IPS-15b (cell line): Measurements from ENCODE around the gene LRRC1.
"Not testable (repeated sequence)": the region's sequence is repeated elsewhere in the genome, so short reads cannot be mapped to it uniquely, and the experiment has no call there.

Experiments
- H3K27me3 ChIP-seq: one replicate; pipeline ENCODE4 v1.6.1; 2013; ENCODE audit warnings: low read length; ENCODE audit not compliant: control insufficient read depth, insufficient read depth
- H3K36me3 ChIP-seq: one replicate; pipeline ENCODE4 v1.6.1; 2013; ENCODE audit warnings: low read length; ENCODE audit not compliant: control insufficient read depth, insufficient read depth
- H3K4me1 ChIP-seq: one replicate; pipeline ENCODE4 v1.6.1; 2013; ENCODE audit warnings: mild to moderate bottlenecking, low read length; ENCODE audit not compliant: control insufficient read depth, insufficient read depth
- H3K4me3 ChIP-seq: one replicate; pipeline ENCODE4 v1.5.1; 2013; ENCODE audit warnings: low read depth, low read length
- H3K9ac ChIP-seq: one replicate; pipeline ENCODE4 v1.6.1; 2013; ENCODE audit warnings: low read depth, mild to moderate bottlenecking, low read length
- H3K9me3 ChIP-seq: one replicate; pipeline ENCODE4 v1.6.1; 2013; ENCODE audit warnings: mild to moderate bottlenecking, low read length; ENCODE audit not compliant: control insufficient read depth, insufficient read depth

The LRRC1 gene

DNA sequence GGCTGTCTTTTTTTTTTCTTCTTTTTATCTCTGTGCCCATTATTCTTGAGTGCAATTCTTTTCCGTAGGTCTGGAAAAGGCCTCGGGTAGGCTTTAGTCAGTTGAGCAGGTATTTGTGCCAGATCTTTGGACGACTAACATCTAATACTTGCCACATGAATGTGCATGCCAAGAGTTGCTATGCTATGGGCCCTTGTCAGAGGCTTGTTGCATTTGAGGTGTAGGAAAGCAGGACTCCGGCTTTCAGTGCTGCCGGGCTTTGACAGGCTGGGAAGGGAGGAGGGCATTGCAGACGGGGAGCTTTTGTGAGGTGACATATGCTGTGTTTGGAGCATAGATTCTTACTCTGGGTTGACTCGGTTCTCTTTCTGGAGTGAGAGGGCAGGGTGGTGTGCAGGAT, 10.2 kb downstream of the LRRC1 start:
- H3K36me3 ChIP-seq, result no peaks in the 10 kb centered on the region
- H3K9ac ChIP-seq, result no peak overlapping the region
- no peaks in the 10 kb centered on the region for H3K9me3 ChIP-seq
- peaks cover 6% of the 10 kb centered on the region for H3K4me1 ChIP-seq
- no peaks in the 10 kb centered on the region for H3K27me3 ChIP-seq
- no peak overlapping the region for H3K4me3 ChIP-seq

DNA sequence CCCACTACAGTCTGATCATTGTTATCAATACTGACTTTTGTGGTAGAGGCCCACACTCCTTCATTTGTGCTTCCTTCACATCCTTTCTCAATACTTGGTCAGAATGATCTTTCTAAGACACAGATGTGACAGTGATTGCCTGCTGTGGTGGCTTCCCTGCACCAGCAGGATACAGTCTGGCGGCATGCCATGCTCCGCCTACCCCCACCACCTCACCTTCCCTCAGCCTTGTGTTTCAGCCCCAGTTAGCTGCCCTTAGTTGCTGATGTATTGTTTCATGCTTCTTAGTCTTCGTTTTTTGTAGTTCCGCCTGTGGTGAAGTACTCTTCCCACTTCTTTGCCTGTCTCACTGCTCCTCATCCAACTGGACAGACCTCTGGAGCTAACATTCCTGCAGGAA, 10.9 kb downstream of the LRRC1 start:
- no peak overlapping the region for H3K9ac ChIP-seq
- H3K4me1 ChIP-seq, result peaks cover 6% of the 10 kb centered on the region
- H3K9me3 ChIP-seq, result no peaks in the 10 kb centered on the region
- no peaks in the 10 kb centered on the region for H3K27me3 ChIP-seq
- H3K4me3 ChIP-seq, result no peak overlapping the region
- no peaks in the 10 kb centered on the region for H3K36me3 ChIP-seq

DNA sequence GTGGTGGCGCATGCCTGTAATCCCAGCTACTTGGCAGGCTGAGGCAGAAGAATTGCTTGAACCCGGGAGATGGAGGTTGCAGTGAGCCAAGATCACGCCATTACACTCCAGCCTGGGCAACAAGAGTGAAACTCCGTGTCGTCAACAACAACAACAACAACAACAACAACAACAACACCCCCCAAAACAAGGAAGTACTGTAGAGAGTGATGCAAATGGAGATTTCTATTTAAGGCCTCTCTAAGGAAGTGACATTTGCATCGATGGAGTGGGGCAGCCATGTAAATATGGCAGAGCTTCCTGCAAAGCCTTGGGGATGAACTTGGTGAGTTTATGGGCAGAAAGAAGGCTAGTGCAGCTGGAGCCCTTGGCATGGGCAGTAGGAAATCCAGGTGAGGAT, 12.8 kb downstream of the LRRC1 start:
- not testable (repeated sequence) for H3K27me3 ChIP-seq, H3K9me3 ChIP-seq, H3K36me3 ChIP-seq, H3K4me1 ChIP-seq, H3K9ac ChIP-seq, H3K4me3 ChIP-seq

DNA sequence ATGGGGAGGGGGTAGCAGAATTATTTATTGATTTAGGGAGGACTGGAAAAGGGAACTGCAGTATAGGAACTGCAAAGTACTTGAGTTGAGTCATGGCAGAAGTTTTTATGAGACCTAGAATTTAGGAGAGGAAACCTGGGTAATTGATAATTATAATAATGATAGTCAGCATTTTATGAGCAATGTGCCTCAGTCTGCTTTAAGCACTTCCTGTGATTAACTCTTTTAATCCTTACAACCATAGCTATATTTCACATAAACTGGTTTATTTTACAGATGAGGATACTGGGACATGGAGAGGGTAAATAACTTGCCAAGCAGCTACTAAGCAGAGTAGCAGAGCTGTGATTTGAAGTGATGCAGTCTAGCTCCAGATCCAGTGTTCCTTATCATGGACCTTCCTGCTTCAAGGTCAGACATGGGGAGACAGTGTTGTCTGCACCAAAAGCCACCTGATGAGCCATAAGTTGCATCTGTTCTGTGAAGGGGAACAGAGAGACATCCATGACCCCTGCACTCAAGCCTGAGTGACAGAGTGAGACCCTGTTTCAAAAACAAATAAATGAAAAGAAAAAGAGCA, 13.6 kb downstream of the LRRC1 start:
- Histone ChIP-seq H3K27me3 (no peaks in the 10 kb centered on the region), H3K4me3 (no peak overlapping the region), H3K4me1 (peaks cover 8% of the 10 kb centered on the region), H3K36me3 (no peaks in the 10 kb centered on the region), H3K9ac (no peak overlapping the region), H3K9me3 (no peaks in the 10 kb centered on the region)

DNA sequence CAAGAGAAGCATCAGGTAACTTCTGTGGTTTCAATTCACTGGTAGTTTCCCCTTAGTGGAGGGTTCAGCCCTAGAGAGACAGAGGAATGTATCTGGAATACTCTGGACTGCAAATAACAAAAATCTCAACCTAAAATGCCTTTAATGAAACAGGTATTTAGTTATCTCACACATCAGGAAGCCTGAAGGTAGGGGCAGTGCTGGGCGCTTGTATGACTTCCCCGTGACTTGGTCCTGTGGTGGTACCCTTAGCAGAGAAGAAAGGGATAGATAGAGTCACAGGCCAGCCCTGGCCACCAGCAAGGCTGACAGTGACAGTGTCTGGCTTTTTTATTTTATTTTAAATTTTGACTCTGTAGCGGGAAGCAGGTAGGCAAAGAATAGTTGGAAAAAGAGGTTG, 14.9 kb downstream of the LRRC1 start:
- peaks cover 15% of the 10 kb centered on the region for H3K4me1 ChIP-seq
- no peak overlapping the region for H3K4me3 ChIP-seq
- no peaks in the 10 kb centered on the region for H3K27me3 ChIP-seq

DNA sequence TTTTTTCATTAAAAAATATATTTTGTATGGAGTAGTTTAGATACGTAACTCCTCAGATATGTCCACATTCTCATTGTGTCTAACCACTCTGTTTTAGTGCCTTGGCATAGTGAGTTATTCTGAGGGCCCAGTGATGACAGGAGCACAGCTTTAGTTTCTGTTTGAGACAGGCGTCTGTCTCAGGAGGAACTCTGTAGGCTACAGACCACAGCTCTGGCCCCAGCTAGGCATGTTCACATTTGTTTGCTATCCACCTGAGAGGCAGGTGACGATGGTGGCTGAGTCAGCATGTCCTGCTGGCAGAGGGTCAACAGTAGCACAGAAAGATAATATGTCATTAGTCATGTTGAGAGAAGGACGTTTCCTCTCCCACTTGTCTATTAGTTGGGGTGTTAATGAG, 16.3 kb downstream of the LRRC1 start:
- H3K9ac ChIP-seq, result no peak overlapping the region
- no peaks in the 10 kb centered on the region for H3K27me3 ChIP-seq
- peaks cover 15% of the 10 kb centered on the region for H3K4me1 ChIP-seq
- H3K9me3 ChIP-seq, result no peaks in the 10 kb centered on the region
- no peaks in the 10 kb centered on the region for H3K36me3 ChIP-seq
- no peak overlapping the region for H3K4me3 ChIP-seq

More for the DNA sequence above, 14.9 kb downstream of the LRRC1 start:
- H3K36me3 ChIP-seq, result no peaks in the 10 kb centered on the region
- no peaks in the 10 kb centered on the region for H3K9me3 ChIP-seq
- no peak overlapping the region for H3K9ac ChIP-seq

DNA sequence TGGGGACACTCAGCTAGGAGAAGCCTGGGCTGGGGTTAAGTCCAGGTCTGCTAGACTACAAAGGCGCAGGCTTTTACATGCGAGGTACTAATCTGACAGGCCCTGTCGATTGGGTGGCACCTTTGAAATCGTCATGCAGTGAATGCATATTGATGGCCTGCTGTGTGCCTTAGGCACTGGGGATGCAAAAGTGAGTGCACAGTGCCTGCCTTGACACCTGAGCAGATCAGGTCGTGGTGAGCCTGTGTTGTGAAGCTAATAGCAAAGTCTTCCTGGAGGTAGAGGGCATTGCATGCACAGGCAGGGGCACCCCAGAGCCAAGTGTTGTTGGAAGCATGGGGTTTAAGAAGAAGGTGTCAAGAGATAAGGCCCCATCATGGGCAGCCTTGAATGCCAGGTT, 16.9 kb downstream of the LRRC1 start:
- Histone ChIP-seq H3K27me3 (no peaks in the 10 kb centered on the region), H3K4me1 (peaks cover 15% of the 10 kb centered on the region), H3K4me3 (no peak overlapping the region), H3K9me3 (no peaks in the 10 kb centered on the region), H3K9ac (no peak overlapping the region), H3K36me3 (no peaks in the 10 kb centered on the region)

DNA sequence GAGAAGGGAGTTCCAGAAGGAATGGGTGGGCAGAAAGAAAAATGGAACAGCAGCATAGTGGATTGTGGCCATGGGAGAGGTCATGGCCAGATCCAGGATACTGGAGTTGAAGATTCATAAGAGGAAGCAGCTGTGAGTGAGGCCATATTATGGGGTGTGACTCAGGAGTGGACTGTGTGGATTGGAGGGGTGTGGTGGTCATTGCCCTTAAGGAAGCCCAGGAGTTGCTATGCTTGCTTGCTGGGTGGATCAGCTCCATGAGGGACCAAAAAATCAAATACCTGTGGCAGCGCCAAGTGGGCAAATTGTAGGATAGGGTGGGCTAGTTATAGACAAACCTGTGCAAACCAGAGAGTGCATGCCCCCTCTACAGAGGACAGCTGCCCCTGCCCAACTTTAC, 18.3 kb downstream of the LRRC1 start:
- Histone ChIP-seq H3K9ac (no peak overlapping the region), H3K4me1 (peaks cover 13% of the 10 kb centered on the region), H3K36me3 (no peaks in the 10 kb centered on the region), H3K9me3 (no peaks in the 10 kb centered on the region), H3K27me3 (no peaks in the 10 kb centered on the region), H3K4me3 (no peak overlapping the region)

DNA sequence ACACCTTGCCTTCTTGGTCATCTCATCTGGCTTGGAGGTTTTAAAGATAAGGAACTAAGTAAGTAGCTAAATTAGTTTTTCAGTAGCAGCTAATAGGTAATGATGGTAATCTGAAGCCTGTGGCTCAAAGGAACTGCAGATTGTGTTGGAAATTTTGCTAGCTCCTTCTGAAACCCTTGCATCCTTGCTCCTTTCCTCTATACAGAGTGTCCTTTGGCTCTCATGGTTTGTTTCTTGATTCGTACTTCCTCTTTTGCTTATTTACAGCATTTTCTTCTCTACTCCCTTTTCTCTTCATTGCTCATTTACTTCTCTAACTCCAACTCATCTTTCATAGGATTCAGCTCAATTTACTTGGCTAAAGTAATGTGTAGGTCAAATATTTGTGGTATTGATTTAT, 19.0 kb downstream of the LRRC1 start:
- H3K9ac ChIP-seq, result no peak overlapping the region
- H3K27me3 ChIP-seq, result no peaks in the 10 kb centered on the region
- H3K4me1 ChIP-seq, result peaks cover 14% of the 10 kb centered on the region
- H3K9me3 ChIP-seq, result no peaks in the 10 kb centered on the region
- no peaks in the 10 kb centered on the region for H3K36me3 ChIP-seq
- H3K4me3 ChIP-seq, result no peak overlapping the region

DNA sequence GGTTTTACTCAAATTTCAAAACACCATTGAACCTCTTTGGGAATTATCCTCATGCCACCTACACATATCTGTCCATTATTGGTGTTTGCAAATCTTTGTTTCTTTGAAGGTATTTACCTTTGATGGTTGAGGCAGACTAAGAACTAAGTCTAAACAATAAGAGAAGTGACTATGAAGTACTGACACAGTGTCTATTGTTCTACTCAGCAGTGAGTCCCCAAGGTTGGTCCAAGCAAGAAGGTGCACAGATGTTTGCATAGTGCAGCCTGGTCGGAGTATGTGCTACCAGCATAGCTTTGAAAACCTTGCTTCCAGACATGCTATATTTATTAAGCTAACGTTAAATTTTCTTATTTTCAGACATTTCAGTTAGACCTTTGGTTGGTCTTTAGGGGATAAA, 19.5 kb downstream of the LRRC1 start:
- no peaks in the 10 kb centered on the region for H3K9me3 ChIP-seq
- no peaks in the 10 kb centered on the region for H3K27me3 ChIP-seq
- H3K4me3 ChIP-seq, result no peak overlapping the region
- H3K36me3 ChIP-seq, result no peaks in the 10 kb centered on the region
- peaks cover 16% of the 10 kb centered on the region for H3K4me1 ChIP-seq
- H3K9ac ChIP-seq, result no peak overlapping the region

DNA sequence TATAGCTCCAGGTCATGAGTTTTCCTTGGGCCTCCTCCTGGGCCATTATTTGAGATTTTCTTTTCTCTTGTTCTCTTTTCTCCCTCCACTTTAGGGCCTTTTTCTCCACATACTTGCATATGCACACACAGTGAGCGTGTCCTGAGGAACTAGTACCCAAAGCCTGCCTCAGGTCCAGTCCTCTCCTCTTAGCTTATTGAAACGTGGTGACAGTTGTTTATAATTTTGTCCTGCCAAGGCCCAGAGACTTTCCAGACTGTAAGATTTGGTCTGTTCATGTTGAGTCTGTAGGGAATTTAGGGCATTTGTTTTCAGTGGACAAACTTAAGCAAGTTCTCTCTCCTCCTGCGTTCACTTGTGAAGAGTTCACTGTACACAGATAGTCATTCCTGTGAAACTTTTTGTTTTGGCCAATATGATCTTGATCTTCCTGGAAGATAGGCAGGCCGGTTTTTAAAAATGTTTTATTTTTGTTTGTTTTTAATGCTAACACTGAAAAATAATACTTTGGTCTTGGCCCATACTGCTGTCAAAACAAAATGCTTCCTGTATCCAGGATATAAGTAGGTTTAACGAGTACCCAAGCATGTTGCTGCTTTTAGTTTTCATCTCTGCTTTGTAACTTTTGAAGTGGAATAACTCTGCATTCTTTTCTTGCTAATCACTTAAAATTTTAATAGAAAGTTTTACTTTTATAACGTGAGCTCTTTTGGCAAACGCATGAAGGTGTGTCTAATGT, 20.7 kb downstream of the LRRC1 start:
- no peak overlapping the region for H3K4me3 ChIP-seq
- H3K4me1 ChIP-seq, result peaks cover 16% of the 10 kb centered on the region
- H3K27me3 ChIP-seq, result no peaks in the 10 kb centered on the region
- H3K9me3 ChIP-seq, result no peaks in the 10 kb centered on the region
- H3K9ac ChIP-seq, result no peak overlapping the region
- H3K36me3 ChIP-seq, result no peaks in the 10 kb centered on the region

DNA sequence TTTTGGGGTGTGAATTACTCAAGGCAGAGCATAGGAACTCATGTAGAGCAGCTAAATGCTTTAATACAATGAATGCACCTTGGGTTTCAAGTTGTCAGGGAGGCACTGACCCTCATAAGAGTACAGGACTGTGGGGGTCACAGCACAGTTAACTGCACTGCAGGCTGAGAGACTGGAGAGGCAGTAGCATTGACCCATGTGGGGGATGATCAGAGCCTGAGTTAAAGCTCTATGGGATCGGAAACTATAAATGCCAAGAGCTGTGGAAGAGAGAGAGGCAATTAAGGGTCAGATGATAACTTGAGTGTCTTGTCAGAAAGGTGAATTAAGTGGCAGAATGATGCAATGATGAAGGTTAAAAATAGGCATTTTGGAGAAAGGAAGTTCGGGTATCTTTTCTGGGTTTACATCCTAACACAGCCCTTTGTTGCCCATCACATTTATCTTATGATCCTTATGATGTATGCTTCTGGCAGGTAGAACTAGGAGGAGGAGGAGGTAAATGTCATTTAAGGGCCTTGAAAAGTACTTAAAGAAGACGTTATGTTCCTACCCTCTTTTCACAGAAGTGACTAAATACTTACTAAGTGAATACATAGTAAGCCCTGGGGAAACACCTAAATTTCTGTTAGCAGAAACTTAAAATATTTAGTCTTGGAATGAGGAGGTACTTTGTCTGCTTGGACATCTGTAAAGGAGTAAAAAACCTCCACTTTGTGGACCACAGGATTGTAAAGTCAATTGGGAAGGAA, 24.2 kb downstream of the LRRC1 start:
- H3K27me3 ChIP-seq, result no peaks in the 10 kb centered on the region
- no peaks in the 10 kb centered on the region for H3K9me3 ChIP-seq
- no peaks in the 10 kb centered on the region for H3K36me3 ChIP-seq
- H3K9ac ChIP-seq, result no peak overlapping the region
- peaks cover 10% of the 10 kb centered on the region for H3K4me1 ChIP-seq
- no peak overlapping the region for H3K4me3 ChIP-seq
